ENCODE results near the gene ADAM12.
A peak's percentile ranks its signal among the peaks of the same experiment; 100 is the strongest.

ADAM12 gene

GRCh38 chr10:126387931-126388911, at the start of gene ADAM12:
ADAM12 (minus strand) TSS chr10:126388477; CDS start chr10:126388145, 332 bp downstream.
- peak; percentile 41 for DNase-seq (ENCODE audit: low spot score)

- no peak for DNase-seq (ENCODE audit: low spot score)
Observed at GRCh38 chr10:126437635-126438406, 49.5 kb upstream of the ADAM12 start.

- DNase-seq (ENCODE audit: low spot score), result no peak
Observed at GRCh38 chr10:126434235-126434634, 46.0 kb upstream of the ADAM12 start.

- DNase-seq (ENCODE audit: low spot score), result no peak
Observed at GRCh38 chr10:126433351-126433750, 45.1 kb upstream of the ADAM12 start.

GRCh38 chr10:126432507-126432906, 44.2 kb upstream of the ADAM12 start:
- no peak for DNase-seq (ENCODE audit: low spot score)

GRCh38 chr10:126431816-126432215, 43.5 kb upstream of the ADAM12 start:
- DNase-seq (ENCODE audit: low spot score), result no peak

GRCh38 chr10:126430512-126430911, 42.2 kb upstream of the ADAM12 start:
- no peak for DNase-seq (ENCODE audit: low spot score)

- no peak for DNase-seq (ENCODE audit: low spot score)
Observed at GRCh38 chr10:126429275-126429674, 41.0 kb upstream of the ADAM12 start.

- no peak for DNase-seq (ENCODE audit: low spot score)
Observed at GRCh38 chr10:126425489-126426065, 37.3 kb upstream of the ADAM12 start.

- no peak for DNase-seq (ENCODE audit: low spot score)
Observed at GRCh38 chr10:126425032-126425431, 36.8 kb upstream of the ADAM12 start.

GRCh38 chr10:126423732-126424491, 35.6 kb upstream of the ADAM12 start:
- DNase-seq (ENCODE audit: low spot score), result no peak

- DNase-seq (ENCODE audit: low spot score), result no peak
Observed at GRCh38 chr10:126422567-126422966, 34.3 kb upstream of the ADAM12 start.

GRCh38 chr10:126421756-126422256, 33.5 kb upstream of the ADAM12 start:
- no peak for DNase-seq (ENCODE audit: low spot score)

GRCh38 chr10:126420567-126421300, 32.5 kb upstream of the ADAM12 start:
- no peak for DNase-seq (ENCODE audit: low spot score)

- no peak for DNase-seq (ENCODE audit: low spot score)
Observed at GRCh38 chr10:126417220-126417825, 29.0 kb upstream of the ADAM12 start.

- no peak for DNase-seq (ENCODE audit: low spot score)
Observed at GRCh38 chr10:126409821-126410220, 21.5 kb upstream of the ADAM12 start.

GRCh38 chr10:126408953-126409641, 20.8 kb upstream of the ADAM12 start:
- no peak for DNase-seq (ENCODE audit: low spot score)

- no peak for DNase-seq (ENCODE audit: low spot score)
Observed at GRCh38 chr10:126407831-126408230, 19.6 kb upstream of the ADAM12 start.

GRCh38 chr10:126405239-126405775, 17.0 kb upstream of the ADAM12 start:
- no peak for DNase-seq (ENCODE audit: low spot score)

All from putamen (tissue), 1 donor.